B cell (primary cell): ENCODE results near the gene BMF. TPM values are rescaled to one million over a fixed set of nuclear protein-coding genes. Genes with fewer than 3 reads are reported as not detected.
A peak's percentile ranks its signal among the peaks of the same experiment; 100 is the strongest.

Experiments used
- ATAC-seq: fragments of 200-7000 bp; cut with Tn5 transposase; one replicate; pipeline ENCODE4 v1.10.0; 2021; ENCODE audit warnings: low read depth, mild to moderate bottlenecking, moderate number of reproducible peaks, moderate library complexity
- CTCF ChIA-PET: fragments of 350-600 bp; sonication (Branson Sonifier 250); formaldehyde crosslinking; loops from one replicate; lab custom pipeline; 2021; ENCODE audit warnings: antibody characterized with exemption, inconsistent platforms; lab: Charles Lee
- POLR2A ChIA-PET: fragments of 350-600 bp; sonication (Branson Sonifier 250); formaldehyde crosslinking; loops from one replicate; lab custom pipeline; 2021; ENCODE audit warnings: antibody characterized with exemption; lab: Charles Lee
- DNase-seq: peaks from one replicate; pipeline ENCODE4 v3.0.0; 2013
- H2AFZ ChIP-seq: 2 replicates; pipeline ENCODE4 v1.6.1; 2012; ENCODE audit warnings: mild to moderate bottlenecking, low read depth, low read length; ENCODE audit not compliant: insufficient read depth, poor library complexity, severe bottlenecking
- H3K27ac ChIP-seq, 2 donors: 1 replicate in 1 of 2; 2 replicates in 1 of 2; pipeline ENCODE4 v1.5.1; 2012 to 2013; ENCODE audit warnings: low read length in 2 of 2, mild to moderate bottlenecking in 2 of 2, moderate library complexity in 1 of 2
- H3K27me3 ChIP-seq, 4 experiments: fragments of 200-600 bp in 1 of 4; sonication (generic) in 1 of 4; replicated peaks in 1 of 4; 1 replicate in 2 of 4; 2 replicates in 2 of 4; pipeline versions ENCODE4 v1.6.1 to v1.7.0; 2013 to 2016; ENCODE audit warnings: low read length in 3 of 4, mild to moderate bottlenecking in 2 of 4, mixed read lengths in 1 of 4, moderate library complexity in 1 of 4; ENCODE audit not compliant: insufficient read depth in 4 of 4, control insufficient read depth in 3 of 4; ENCODE audit errors: control extremely low read depth in 1 of 4
- H3K36me3 ChIP-seq, 2 experiments: replicated peaks in 1 of 2; 1 replicate in 1 of 2; 2 replicates in 1 of 2; pipeline versions ENCODE4 v1.6.1 to v1.7.1; 2013; ENCODE audit warnings: low read length in 1 of 2; ENCODE audit not compliant: insufficient read depth in 2 of 2, control insufficient read depth in 1 of 2; ENCODE audit errors: control extremely low read depth in 1 of 2, extremely low read depth in 1 of 2
- H3K4me1 ChIP-seq, 2 donors: fragments of 200-600 bp in 1 of 2; sonication (generic) in 1 of 2; 1 replicate in 1 of 2; 2 replicates in 1 of 2; pipeline versions ENCODE4 v1.5.1 to v1.6.1; 2013 to 2017; ENCODE audit warnings: low read length in 2 of 2; ENCODE audit not compliant: control insufficient read depth in 2 of 2, insufficient read depth in 2 of 2
- H3K4me2 ChIP-seq: replicated peaks from 2 replicates; pipeline ENCODE3; 2012; ENCODE audit warnings: mild to moderate bottlenecking, low read depth, low read length; ENCODE audit not compliant: poor library complexity, severe bottlenecking
- H3K4me3 ChIP-seq, 5 experiments: fragments of 200-600 bp in 1 of 5; sonication (generic) in 1 of 5; 1 replicate in 3 of 5; 2 replicates in 2 of 5; pipeline versions ENCODE4 v1.5.1 to v1.7.0; 2011 to 2016; ENCODE audit warnings: low read length in 4 of 5, mild to moderate bottlenecking in 4 of 5, low read depth in 2 of 5, control low read depth in 1 of 5, moderate library complexity in 1 of 5; ENCODE audit not compliant: insufficient read depth in 1 of 5; ENCODE audit errors: control extremely low read depth in 1 of 5, extremely low read depth in 1 of 5
- H3K79me2 ChIP-seq: fragments of 200-600 bp; sonication (generic); one replicate; pipeline ENCODE4 v1.6.0; 2016; ENCODE audit warnings: low read length; ENCODE audit not compliant: control insufficient read depth, insufficient read depth
- H3K9ac ChIP-seq: fragments of 200-600 bp; sonication (generic); 2 replicates; pipeline ENCODE4 v1.6.1; 2017; ENCODE audit warnings: mild to moderate bottlenecking, low read length, moderate library complexity
- H3K9me3 ChIP-seq, 3 donors: one replicate each; pipeline versions ENCODE4 v1.6.1 to v1.7.1; 2013; ENCODE audit warnings: low read length in 2 of 3; ENCODE audit not compliant: control insufficient read depth in 2 of 3, insufficient read depth in 1 of 3; ENCODE audit errors: control extremely low read depth in 1 of 3
- H4K20me1 ChIP-seq: 2 replicates; pipeline ENCODE4 v1.6.0; 2012; ENCODE audit warnings: mild to moderate bottlenecking, low read length; ENCODE audit not compliant: insufficient read depth, control insufficient read depth, poor library complexity, severe bottlenecking
- H3K27ac Mint-ChIP-seq: one replicate; pipeline ENCODE4 v1.8.0; 2021; ENCODE audit warnings: mixed read lengths
- H3K27me3 Mint-ChIP-seq: one replicate; pipeline ENCODE4 v1.8.0; 2021; ENCODE audit warnings: mixed read lengths
- H3K4me1 Mint-ChIP-seq: one replicate; pipeline ENCODE4 v1.8.0; 2021; ENCODE audit warnings: mixed read lengths
- H3K4me3 Mint-ChIP-seq: one replicate; pipeline ENCODE4 v1.8.0; 2021; ENCODE audit warnings: mixed read lengths
- H3K9me3 Mint-ChIP-seq: one replicate; pipeline ENCODE4 v1.8.0; 2022; ENCODE audit warnings: mixed read lengths; ENCODE audit not compliant: insufficient read depth
- EZH2 ChIP-seq: IDR thresholded peaks from 2 replicates; pipeline ENCODE4 v1.6.1; 2012; ENCODE audit warnings: borderline replicate concordance, low read depth, mild to moderate bottlenecking, moderate library complexity, low read length; ENCODE audit not compliant: insufficient read depth, poor library complexity, severe bottlenecking
- WGBS: methylation state at CpG from one replicate; pipeline ENCODE4 v1.1.5; 2013; ENCODE audit warnings: missing lambda C conversion rate; ENCODE audit not compliant: insufficient coverage; 5-methylcytosine and 5-hydroxymethylcytosine counted together
- intact Hi-C: fragments of 100-400 bp; cut with micrococcal nuclease; formaldehyde crosslinking; loops from one replicate; pipeline ENCODE4 v1.10.0; 2022
- polyA plus RNA-seq: library from polyadenylated mRNA; depleted of rRNA; stranded (reverse); fragments of >200 nt; gene quantifications from 2 replicates; pipeline ENCODE4 v1.2.3, GENCODE V29; 2012
- total RNA-seq, 2 donors: library from RNA; stranded (reverse); fragments of 120-200 nt in 1 of 2; gene quantifications; 1 replicate in 1 of 2; 2 replicates in 1 of 2; pipeline versions ENCODE4 v1.2.3 to v1.2.4, GENCODE V29; 2013 to 2022
- TF ChIP-seq, protein P1 (sequence below): fragments of 200-600 bp; IDR thresholded peaks from one replicate; pipeline ENCODE4 v1.8.0; 2022; ENCODE audit warnings: antibody characterized with exemption, mild to moderate bottlenecking

The BMF gene
- total and polyA plus RNA-seq, 2 donors (not counting 1 experiment from before 2014, with no cell fraction given): 43.2 to 343 TPM

DNA sequence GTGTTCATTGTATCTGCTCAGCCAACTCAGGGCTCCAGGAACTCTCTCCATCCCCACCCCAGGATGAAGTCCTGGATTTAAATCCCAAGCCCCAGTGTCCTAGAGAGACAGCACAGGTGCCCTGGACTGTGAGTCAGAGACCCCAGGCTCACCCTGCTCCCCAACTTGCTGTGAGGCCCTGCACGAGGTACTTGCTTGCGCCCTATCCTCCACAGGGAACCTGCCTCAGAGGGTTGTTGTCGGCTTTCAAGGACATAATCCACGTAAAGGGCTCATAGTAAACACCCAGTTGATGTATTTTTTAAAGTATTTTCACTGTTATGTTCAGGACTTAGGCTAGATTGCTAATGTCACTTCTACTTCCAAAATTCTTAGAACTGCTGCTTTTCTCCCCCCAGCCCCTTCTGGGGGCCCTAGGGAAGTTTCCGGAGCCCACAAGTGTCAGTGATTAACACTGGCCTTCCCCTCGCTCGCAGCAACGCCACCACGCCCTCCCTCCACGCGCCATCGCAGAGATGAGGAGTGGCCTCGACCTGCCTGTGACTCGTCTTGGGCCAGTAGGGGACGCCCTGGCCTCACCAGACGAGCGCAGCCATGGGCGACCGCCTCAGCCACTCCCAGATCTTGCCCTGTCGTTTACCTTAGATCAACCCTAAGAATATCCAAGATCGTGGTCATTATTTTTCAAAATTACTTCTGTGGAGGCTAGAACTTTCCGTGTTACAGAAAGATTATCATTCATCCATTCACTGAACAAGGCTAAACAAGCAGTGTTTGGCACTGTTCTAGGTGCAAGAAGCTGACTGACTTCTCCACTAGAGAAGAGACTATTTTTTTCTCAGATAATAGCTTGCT lies 63.7 kb downstream of the BMF start:
- Histone ChIP-seq H4K20me1 (no peaks in the 10 kb centered on the region), H3K27me3 (no peaks in the 10 kb centered on the region), H3K4me3 (peak overlapping the region in 2 of 5 experiments; percentile 26 to 34), H3K4me1 (peaks cover 57 to 64% of the 10 kb centered on the region in 2 donors), H3K9me3 (no peaks in the 10 kb centered on the region), H3K4me2 (peak overlapping the region; percentile 68), H3K9ac (peak overlapping the region; percentile 30), H3K36me3 (no peaks in the 10 kb centered on the region), H3K79me2 (peaks cover 23% of the 10 kb centered on the region), H3K27ac (peak overlapping the region; percentile 65 to 69), H2AFZ (peak overlapping the region; percentile 55)
- H3K4me3 Mint-ChIP-seq: peak overlapping the region; percentile 52
- peak; percentile 94 for ATAC-seq
- intact Hi-C loops: loop anchor here (1.0 to 5.0 kb wide), 6 partner anchors 38 to 277 kb away; partner anchors contain the start of gene INAFM2
- H3K27ac Mint-ChIP-seq: peak overlapping the region; percentile 86
- no peaks in the 10 kb centered on the region for H3K27me3 Mint-ChIP-seq
- ChIA-PET POLR2A (interaction anchor here (0.6 to 8.4 kb wide), 9 partner anchors 10 to 228 kb away, joined by 3 to 324 read pairs (median 9); partner anchors contain the start of gene BMF), CTCF (interaction anchor here (0.6 to 17.9 kb wide), 40 partner anchors 8 to 292 kb away, joined by 3 to 934 read pairs (median 5); partner anchors contain the start of genes ANKRD63, BMF, BUB1B and PAK6)
- DNase-seq: peak; percentile 90
- no peaks in the 10 kb centered on the region for H3K9me3 Mint-ChIP-seq
- H3K4me1 Mint-ChIP-seq: peaks cover 62% of the 10 kb centered on the region
- WGBS: 1% methylated on average over 17 of the region's 22 CpGs
- no peak for TF ChIP-seq EZH2
- TF ChIP-seq, protein P1, sequence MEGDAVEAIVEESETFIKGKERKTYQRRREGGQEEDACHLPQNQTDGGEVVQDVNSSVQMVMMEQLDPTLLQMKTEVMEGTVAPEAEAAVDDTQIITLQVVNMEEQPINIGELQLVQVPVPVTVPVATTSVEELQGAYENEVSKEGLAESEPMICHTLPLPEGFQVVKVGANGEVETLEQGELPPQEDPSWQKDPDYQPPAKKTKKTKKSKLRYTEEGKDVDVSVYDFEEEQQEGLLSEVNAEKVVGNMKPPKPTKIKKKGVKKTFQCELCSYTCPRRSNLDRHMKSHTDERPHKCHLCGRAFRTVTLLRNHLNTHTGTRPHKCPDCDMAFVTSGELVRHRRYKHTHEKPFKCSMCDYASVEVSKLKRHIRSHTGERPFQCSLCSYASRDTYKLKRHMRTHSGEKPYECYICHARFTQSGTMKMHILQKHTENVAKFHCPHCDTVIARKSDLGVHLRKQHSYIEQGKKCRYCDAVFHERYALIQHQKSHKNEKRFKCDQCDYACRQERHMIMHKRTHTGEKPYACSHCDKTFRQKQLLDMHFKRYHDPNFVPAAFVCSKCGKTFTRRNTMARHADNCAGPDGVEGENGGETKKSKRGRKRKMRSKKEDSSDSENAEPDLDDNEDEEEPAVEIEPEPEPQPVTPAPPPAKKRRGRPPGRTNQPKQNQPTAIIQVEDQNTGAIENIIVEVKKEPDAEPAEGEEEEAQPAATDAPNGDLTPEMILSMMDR: peak; percentile 97
